Right lobe of liver (tissue), 4 donors: ENCODE measurements around the gene RPS6KB2.

Experiments used
- CTCF ChIP-seq, 4 donors: fragments of 200-600 bp in 3 of 4; fragments of 450-650 bp in 1 of 4; IDR thresholded peaks; one replicate each; pipeline versions ENCODE4 v1.5.1 to v1.8.0; 2016 to 2022; ENCODE audit warnings: antibody characterized with exemption in 4 of 4, mild to moderate bottlenecking in 2 of 4
- POLR2A ChIP-seq: fragments of 450-650 bp; IDR thresholded peaks from one replicate; pipeline ENCODE4 v1.6.1; 2017; ENCODE audit warnings: antibody characterized with exemption, mild to moderate bottlenecking
- donor health status: DM: no; HTN: no; CAD: no.
- donor health status: DM: no; HTN: no; CAD: no.
- donor health status: DM: no; HTN: yes; CAD: no.

- no peak for TF ChIP-seq CTCF (IDR thresholded peaks at IDR 0.05)
- TF ChIP-seq POLR2A, result no peak
Observed at GRCh38 chr11:67472882-67473281, 44.6 kb downstream of the RPS6KB2 start.
